DND-41 (cell line): ENCODE measurements around the gene H6PD.

Experiments
- ATAC-seq: fragments of 200-7000 bp; cut with Tn5 transposase; 3 replicates; pipeline ENCODE4 v1.9.1; 2021; ENCODE audit warnings: low read depth; ENCODE audit not compliant: insufficient read depth
- DNase-seq: peaks from one replicate; pipeline ENCODE4 v3.0.0-alpha.2; 2020
- H2AFZ ChIP-seq: 2 replicates; pipeline ENCODE4 v1.6.0; 2012; ENCODE audit warnings: low read depth, low read length
- H3K27ac ChIP-seq: 2 replicates; pipeline ENCODE4 v1.5.1; 2012; ENCODE audit warnings: low read length, inconsistent platforms
- H3K27me3 ChIP-seq: fragments of 200-600 bp; sonication (generic); 2 replicates; pipeline ENCODE4 v1.6.0; 2012; ENCODE audit warnings: low read length, mild to moderate bottlenecking, inconsistent platforms; ENCODE audit not compliant: insufficient read depth, poor library complexity
- H3K36me3 ChIP-seq: 2 replicates; pipeline ENCODE4 v1.5.1; 2012; ENCODE audit warnings: low read length, inconsistent platforms; ENCODE audit not compliant: insufficient read depth
- H3K4me1 ChIP-seq: 2 replicates; pipeline ENCODE4 v1.5.1; 2012; ENCODE audit warnings: mild to moderate bottlenecking, low read length; ENCODE audit not compliant: insufficient read depth
- H3K4me2 ChIP-seq: 2 replicates; pipeline ENCODE4 v1.6.0; 2012; ENCODE audit warnings: mild to moderate bottlenecking, moderate library complexity, low read length, inconsistent platforms; ENCODE audit not compliant: insufficient read depth
- H3K4me3 ChIP-seq, 2 experiments: fragments of 200-600 bp in 1 of 2; shearing (Covaris generic) in 1 of 2; 2 replicates each; pipeline ENCODE4 v1.5.1; 2012 to 2016; ENCODE audit warnings: inconsistent platforms in 2 of 2, low read length in 2 of 2, mild to moderate bottlenecking in 2 of 2, low read depth in 1 of 2, moderate library complexity in 1 of 2
- H3K79me2 ChIP-seq: 2 replicates; pipeline ENCODE4 v1.6.0; 2012; ENCODE audit warnings: low read length, inconsistent platforms; ENCODE audit not compliant: insufficient read depth
- H3K9ac ChIP-seq: 2 replicates; pipeline ENCODE4 v1.6.0; 2012; ENCODE audit warnings: low read depth, mild to moderate bottlenecking, inconsistent platforms, low read length, moderate library complexity
- H3K9me3 ChIP-seq: 2 replicates; pipeline ENCODE4 v1.5.1; 2012; ENCODE audit warnings: low read length, moderate library complexity, mild to moderate bottlenecking, inconsistent platforms; ENCODE audit not compliant: insufficient read depth, severe bottlenecking
- H4K20me1 ChIP-seq: 2 replicates; pipeline ENCODE4 v1.6.0; 2012; ENCODE audit warnings: low read length; ENCODE audit not compliant: insufficient read depth
- CTCF ChIP-seq: IDR thresholded peaks from 2 replicates; pipeline ENCODE4 v1.5.1; 2012; ENCODE audit warnings: borderline replicate concordance, low read length, moderate library complexity, mild to moderate bottlenecking; ENCODE audit not compliant: poor library complexity, severe bottlenecking; ENCODE audit errors: extremely low read depth
- EZH2 ChIP-seq: IDR thresholded peaks from 3 replicates; pipeline ENCODE4 v1.6.1; 2012; ENCODE audit warnings: borderline replicate concordance, low read depth, mild to moderate bottlenecking, moderate library complexity, low read length, inconsistent platforms; ENCODE audit not compliant: severe bottlenecking

The H6PD gene

GRCh38 chr1:9238550-9238949 is 4.0 kb downstream of the H6PD start:
- ATAC-seq (no peak), DNase-seq (no peak)
- H3K36me3 ChIP-seq = peaks cover 41% of the 10 kb centered on the region
- H3K4me2 ChIP-seq = peak overlapping the region; percentile 91
- H3K27ac ChIP-seq = peak overlapping the region; percentile 98
- no peaks in the 10 kb centered on the region for H4K20me1 ChIP-seq
- H3K9me3 ChIP-seq = no peaks in the 10 kb centered on the region
- TF ChIP-seq CTCF (no peak), EZH2 (no peak)
- H3K4me1 ChIP-seq = peaks cover 88% of the 10 kb centered on the region
- no peaks in the 10 kb centered on the region for H3K27me3 ChIP-seq
- peaks cover 74% of the 10 kb centered on the region for H3K79me2 ChIP-seq
- H3K4me3 ChIP-seq = peak overlapping the region in 1 of 2 experiments; percentile 9; a peak in 1 of 4 replicates
- no peak overlapping the region for H2AFZ ChIP-seq
- peak overlapping the region; percentile 94 for H3K9ac ChIP-seq

GRCh38 chr1:9239622-9240401 is 5.2 kb downstream of the H6PD start:
- peak; percentile 94 for DNase-seq
- peaks cover 85% of the 10 kb centered on the region for H3K79me2 ChIP-seq
- no peak overlapping the region for H2AFZ ChIP-seq

GRCh38 chr1:9240914-9241820 is 6.6 kb downstream of the H6PD start:
- Histone ChIP-seq H3K4me3 (peak overlapping the region in 1 of 2 experiments; percentile 35; a peak in 1 of 4 replicates), H3K4me1 (peaks cover 100% of the 10 kb centered on the region), H3K9ac (peak overlapping the region; percentile 47), H3K4me2 (peak overlapping the region; percentile 91), H3K79me2 (peaks cover 86% of the 10 kb centered on the region), H3K9me3 (no peaks in the 10 kb centered on the region), H2AFZ (no peak overlapping the region), H3K27me3 (no peaks in the 10 kb centered on the region), H3K36me3 (peaks cover 57% of the 10 kb centered on the region), H3K27ac (peak overlapping the region; percentile 98), H4K20me1 (no peaks in the 10 kb centered on the region)
- ATAC-seq (no peak), DNase-seq (no peak)
- TF ChIP-seq EZH2 (no peak), CTCF (no peak)

More at GRCh38 chr1:9239622-9240401, 5.2 kb downstream of the H6PD start:
- H3K9ac ChIP-seq = peak overlapping the region; percentile 47
- ATAC-seq = peak; percentile 84
- peaks cover 45% of the 10 kb centered on the region for H3K36me3 ChIP-seq
- H3K4me1 ChIP-seq = peaks cover 94% of the 10 kb centered on the region
- H3K4me2 ChIP-seq = peak overlapping the region; percentile 91
- no peaks in the 10 kb centered on the region for H3K27me3 ChIP-seq
- peak overlapping the region in 1 of 2 experiments; percentile 35; a peak in 2 of 4 replicates for H3K4me3 ChIP-seq
- TF ChIP-seq CTCF (no peak), EZH2 (no peak)
- peak overlapping the region; percentile 98 for H3K27ac ChIP-seq
- no peaks in the 10 kb centered on the region for H4K20me1 ChIP-seq
- H3K9me3 ChIP-seq = no peaks in the 10 kb centered on the region
